Amygdala (tissue), 56 donors: ENCODE measurements around the gene AP3B1.
A peak's percentile ranks its signal among the peaks of the same experiment; 100 is the strongest.

ENCODE experiments used
- DNase-seq, 56 donors: peaks; one replicate each; lab custom pipeline; 2025; lab: John Stamatoyannopoulos, UW

AP3B1 gene

GRCh38 chr5:78162253-78162862 lies 132.1 kb downstream of the AP3B1 start:
- peak in 2 of 56 donors; percentile 1 to 5 for DNase-seq

GRCh38 chr5:78157001-78157400 lies 137.5 kb downstream of the AP3B1 start:
- no peak for DNase-seq

- no peak for DNase-seq
Observed at GRCh38 chr5:78151594-78152271, 142.8 kb downstream of the AP3B1 start.

GRCh38 chr5:78137290-78137689 lies 157.2 kb downstream of the AP3B1 start:
- no peak for DNase-seq

GRCh38 chr5:78133423-78133822 lies 161.1 kb downstream of the AP3B1 start:
- DNase-seq = no peak

GRCh38 chr5:78132507-78132906 lies 162.0 kb downstream of the AP3B1 start:
- no peak for DNase-seq

GRCh38 chr5:78129597-78129996 lies 164.9 kb downstream of the AP3B1 start:
- no peak for DNase-seq

GRCh38 chr5:78127875-78128274 lies 166.6 kb downstream of the AP3B1 start:
- DNase-seq = no peak

GRCh38 chr5:78126536-78126935 lies 168.0 kb downstream of the AP3B1 start:
- no peak for DNase-seq

- DNase-seq = no peak
Observed at GRCh38 chr5:78116167-78116566, 178.3 kb downstream of the AP3B1 start.

- peak in 1 of 56 donors; percentile 0 for DNase-seq
Observed at GRCh38 chr5:78113689-78114264, 180.7 kb downstream of the AP3B1 start.

- no peak for DNase-seq
Observed at GRCh38 chr5:78112931-78113330, 181.6 kb downstream of the AP3B1 start.

- no peak for DNase-seq
Observed at GRCh38 chr5:78109891-78110324, 184.6 kb downstream of the AP3B1 start.

GRCh38 chr5:78108564-78108963 lies 185.9 kb downstream of the AP3B1 start:
- DNase-seq = no peak

- DNase-seq = no peak
Observed at GRCh38 chr5:78103232-78103918, 191.1 kb downstream of the AP3B1 start.

- no peak for DNase-seq
Observed at GRCh38 chr5:78102500-78102899, 192.0 kb downstream of the AP3B1 start.

- no peak for DNase-seq
Observed at GRCh38 chr5:78095125-78095524, 199.4 kb downstream of the AP3B1 start.

GRCh38 chr5:78090002-78090401 lies 204.5 kb downstream of the AP3B1 start:
- DNase-seq = no peak

GRCh38 chr5:78078858-78079257 lies 215.6 kb downstream of the AP3B1 start:
- no peak for DNase-seq

- DNase-seq = no peak
Observed at GRCh38 chr5:78077369-78078068, 217.0 kb downstream of the AP3B1 start.

- DNase-seq = no peak
Observed at GRCh38 chr5:78076351-78076750, 218.1 kb downstream of the AP3B1 start.
